GM18907 (cell line): ENCODE data around the gene PIK3CA.

ENCODE experiments used
- ATAC-seq: cut with Tn5 transposase; IDR thresholded peaks from one replicate; pipeline ENCODE4 v1.9.1; 2021; ENCODE audit warnings: mild to moderate bottlenecking, moderate library complexity; ENCODE audit not compliant: unreplicated experiment

PIK3CA gene

GRCh38 chr3:179156170-179156569 lies 8.0 kb downstream of the PIK3CA start:
- no peak for ATAC-seq

DNA sequence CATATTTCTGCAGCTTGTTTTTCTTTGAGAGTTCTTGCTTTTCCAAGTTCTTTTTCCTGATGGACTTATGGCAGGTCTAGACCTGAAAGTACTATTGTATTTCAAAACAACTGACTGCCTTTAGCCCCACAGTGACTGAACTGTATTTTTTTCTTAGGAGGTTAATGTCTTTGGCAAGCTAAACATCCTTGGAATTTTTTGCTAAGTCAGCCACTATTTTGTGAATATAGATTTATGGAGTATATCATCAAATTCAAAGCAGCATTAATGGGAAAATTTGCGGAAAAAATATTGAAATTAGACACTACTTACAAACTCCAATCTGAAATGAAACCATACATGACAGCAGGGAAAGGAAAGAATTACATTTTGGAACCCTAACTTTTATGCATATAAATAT lies 8.6 kb downstream of the PIK3CA start:
- no peak for ATAC-seq

DNA sequence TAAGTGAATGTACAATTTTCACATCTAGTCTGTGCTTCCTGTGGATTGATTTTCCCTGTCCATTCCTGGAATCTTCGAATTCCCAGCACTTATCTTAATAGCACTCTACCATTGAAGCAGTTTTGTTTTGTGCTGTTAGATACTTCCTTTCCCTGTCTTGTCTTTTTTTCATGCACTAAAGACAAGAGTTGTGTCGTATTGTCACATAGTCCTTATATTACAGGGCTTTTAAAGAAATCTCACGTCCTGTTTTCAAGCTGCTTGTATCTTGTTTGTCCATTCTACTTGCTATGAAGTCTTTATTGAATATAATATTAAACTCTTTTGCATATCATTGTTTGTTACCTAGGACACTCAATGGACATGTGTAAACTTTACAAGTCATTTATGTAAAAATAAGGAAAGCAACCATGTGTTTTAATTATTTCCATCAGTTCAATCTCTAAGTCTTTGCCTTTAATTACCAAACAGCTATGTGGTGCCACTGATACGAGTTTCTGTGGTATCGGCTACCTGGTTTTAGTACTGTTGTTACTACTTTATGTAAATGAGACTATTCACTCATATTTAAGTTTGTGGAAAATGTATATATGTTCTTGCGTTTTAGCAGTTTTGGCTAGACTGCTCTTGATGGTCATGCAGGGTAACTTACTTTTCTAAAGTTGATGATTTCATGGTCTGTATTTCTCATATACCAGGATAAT lies 10.3 kb downstream of the PIK3CA start:
- ATAC-seq = peak; percentile 87

GRCh38 chr3:179163503-179163902 lies 15.3 kb downstream of the PIK3CA start:
- ATAC-seq = no peak

- ATAC-seq = no peak
Measured at GRCh38 chr3:179164857-179165256, 16.7 kb downstream of the PIK3CA start.

- ATAC-seq = peak; percentile 61
Measured at GRCh38 chr3:179166561-179167201, 18.5 kb downstream of the PIK3CA start.

- no peak for ATAC-seq
Measured at GRCh38 chr3:179168918-179169317, 20.8 kb downstream of the PIK3CA start.

DNA sequence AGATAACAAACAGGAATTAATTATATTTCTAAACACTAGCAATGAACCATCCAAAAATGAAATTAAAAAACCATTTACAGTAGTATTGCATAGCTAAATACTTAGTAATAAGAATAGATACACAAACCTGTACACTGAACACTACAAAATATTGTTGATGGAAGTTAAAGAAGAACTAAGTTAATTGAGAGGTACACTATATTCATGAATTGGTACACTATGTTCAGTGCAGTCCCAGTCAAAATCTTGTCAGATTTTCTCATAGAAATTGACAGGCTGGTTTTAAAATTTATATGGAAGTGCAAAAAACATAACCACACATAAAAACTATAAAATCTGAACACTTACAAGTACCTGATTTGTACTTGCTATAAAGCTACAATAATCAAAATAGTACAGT lies 24.4 kb downstream of the PIK3CA start:
- no peak for ATAC-seq

DNA sequence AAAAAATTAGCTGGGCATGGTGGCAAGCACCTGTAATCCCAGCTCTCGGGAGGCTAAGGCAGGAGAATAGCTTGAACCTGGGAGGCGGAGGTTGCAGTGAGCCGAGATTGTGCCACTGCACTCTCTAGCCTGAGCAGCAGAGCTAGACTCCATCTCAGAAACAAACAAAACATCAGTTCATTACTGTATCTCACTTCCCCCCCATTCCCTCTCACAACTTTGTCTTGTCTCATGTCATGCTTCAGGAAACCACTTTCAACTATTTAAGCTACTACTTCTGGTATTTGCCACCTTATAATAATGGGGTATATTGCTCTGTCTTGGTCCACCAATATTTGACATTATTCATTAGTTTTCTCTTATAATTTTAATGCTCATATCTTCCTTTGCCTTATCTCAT lies 26.2 kb downstream of the PIK3CA start:
- ATAC-seq = peak; percentile 70

- ATAC-seq = peak; percentile 60
Measured at GRCh38 chr3:179174898-179175297, 26.7 kb downstream of the PIK3CA start.

DNA sequence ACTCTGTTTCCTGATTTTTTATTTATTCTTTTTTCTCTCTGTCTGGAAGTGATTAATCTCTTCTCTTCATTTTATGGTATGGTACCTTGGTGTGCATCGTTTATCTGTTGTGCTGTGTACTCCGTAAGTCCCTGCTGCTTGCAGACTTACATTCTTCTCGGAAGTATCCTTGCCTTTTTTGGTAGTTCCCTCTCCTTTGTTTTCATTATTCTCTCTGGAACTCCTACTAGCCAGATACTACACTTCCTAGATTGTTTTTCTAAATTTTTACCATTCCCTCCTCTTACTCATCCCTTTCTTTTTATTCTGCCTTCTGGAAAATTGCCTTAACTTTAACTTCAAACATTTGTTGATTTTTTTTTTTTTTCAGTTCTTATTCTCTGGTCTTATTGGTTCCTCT lies 27.2 kb downstream of the PIK3CA start:
- ATAC-seq = no peak

DNA sequence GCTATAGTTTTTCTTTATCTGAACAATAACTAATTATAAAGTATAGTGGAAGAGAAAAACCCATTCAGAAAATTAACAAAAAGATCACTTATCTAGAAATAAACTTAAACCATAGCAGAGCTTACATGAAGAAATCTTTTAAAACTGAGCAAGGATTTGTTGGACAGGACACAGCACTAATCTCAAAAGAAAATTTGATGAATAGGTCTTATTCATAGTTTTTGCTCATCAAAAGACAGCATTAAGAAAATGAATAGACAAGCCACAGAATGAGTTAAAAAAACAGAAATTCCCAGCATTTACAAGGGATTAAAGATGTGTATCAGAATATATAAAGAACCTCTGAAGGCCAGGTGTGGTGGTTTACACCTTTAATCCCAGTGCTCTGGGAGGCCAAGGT lies 29.5 kb downstream of the PIK3CA start:
- no peak for ATAC-seq

GRCh38 chr3:179179256-179179655 lies 31.1 kb downstream of the PIK3CA start:
- ATAC-seq = no peak

DNA sequence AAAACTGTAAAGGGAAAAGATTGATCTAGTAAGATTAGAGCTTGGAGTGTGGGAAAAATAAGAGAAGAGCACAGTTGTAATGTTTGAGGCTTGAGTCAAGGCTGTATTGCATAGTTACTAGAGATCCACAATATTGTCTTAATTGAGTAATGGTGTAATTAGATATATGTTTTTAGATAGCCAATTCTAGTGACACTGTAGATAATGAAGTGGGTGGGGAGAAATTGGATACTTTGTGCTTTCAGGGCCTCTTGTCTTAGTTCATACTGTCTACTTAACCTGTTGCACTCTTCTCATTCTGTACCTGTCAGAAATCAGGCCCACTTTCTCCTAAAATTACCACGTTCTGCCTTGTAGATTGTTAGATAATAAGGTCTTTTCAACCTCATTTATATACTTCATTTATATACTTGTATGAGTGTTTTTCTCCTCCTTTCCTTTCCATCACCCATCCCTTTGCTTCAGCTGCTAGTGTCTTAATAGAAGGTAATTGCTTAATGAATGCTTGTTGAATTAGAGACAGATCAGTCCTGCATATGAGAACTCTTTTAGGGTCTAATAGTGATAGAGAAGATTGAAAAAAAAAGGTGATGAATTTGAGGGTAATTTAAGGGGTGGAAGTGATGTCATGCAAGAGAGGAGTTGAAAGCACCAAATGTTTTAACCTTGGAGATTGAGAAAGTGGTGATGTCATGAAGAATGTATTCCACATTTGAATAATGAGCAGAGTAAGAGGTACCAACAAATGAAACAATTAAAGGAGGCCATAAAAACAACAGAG lies 32.0 kb downstream of the PIK3CA start:
- ATAC-seq = peak; percentile 45

- ATAC-seq = peak; percentile 60
Measured at GRCh38 chr3:179181021-179181472, 32.9 kb downstream of the PIK3CA start.

DNA sequence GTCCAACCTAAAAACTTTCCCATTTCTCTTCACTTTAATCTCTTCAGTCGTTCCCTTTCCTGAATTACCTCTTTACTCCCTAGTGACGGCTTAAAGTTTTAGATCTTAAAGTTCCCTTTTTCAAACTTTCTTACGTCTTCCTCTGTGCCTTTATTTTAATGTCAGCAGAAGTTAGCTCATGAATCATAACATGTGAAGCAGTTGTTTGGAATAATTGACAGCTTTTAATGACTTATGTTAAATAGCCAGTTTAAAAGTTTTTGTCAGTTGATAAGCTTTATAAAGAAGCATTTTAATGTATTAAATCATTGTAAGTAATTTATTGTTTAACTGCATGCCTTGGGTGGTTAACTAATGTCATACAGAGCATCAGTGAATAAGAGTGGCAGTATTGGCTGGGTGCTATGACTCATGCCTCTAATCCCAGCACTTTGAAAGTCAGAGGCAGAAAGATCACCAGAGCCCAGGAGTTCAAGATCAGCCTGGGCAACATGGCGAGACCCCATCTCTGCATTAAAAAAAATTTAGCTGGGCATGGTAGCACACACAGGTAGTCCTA lies 33.9 kb downstream of the PIK3CA start:
- ATAC-seq = peak; percentile 54

GRCh38 chr3:179182902-179183301 lies 34.7 kb downstream of the PIK3CA start:
- ATAC-seq = no peak

- no peak for ATAC-seq
Measured at GRCh38 chr3:179184826-179185225, 36.7 kb downstream of the PIK3CA start.

GRCh38 chr3:179186426-179186825 lies 38.3 kb downstream of the PIK3CA start:
- ATAC-seq = no peak

GRCh38 chr3:179189759-179190158 lies 41.6 kb downstream of the PIK3CA start:
- no peak for ATAC-seq

DNA sequence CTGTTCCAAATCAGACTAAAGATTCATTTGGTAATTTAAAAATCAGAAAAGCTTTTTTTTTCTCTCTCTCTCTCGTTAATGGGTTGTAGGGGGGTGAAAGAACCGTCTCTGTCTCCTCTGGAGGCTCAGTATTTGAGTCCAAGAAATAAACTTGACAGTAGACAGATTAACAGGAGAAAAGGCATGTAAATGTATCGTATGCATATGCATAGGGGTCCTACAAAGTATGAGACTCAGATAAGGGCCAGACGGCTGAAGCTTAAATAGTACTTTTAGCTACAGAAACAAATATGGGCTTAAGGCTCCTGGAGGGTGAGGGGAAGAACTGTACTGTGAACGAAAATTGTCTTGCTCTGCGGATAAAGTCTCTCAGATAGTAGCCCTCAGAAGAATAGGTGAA lies 42.4 kb downstream of the PIK3CA start:
- no peak for ATAC-seq

- ATAC-seq = no peak
Measured at GRCh38 chr3:179192542-179192941, 44.4 kb downstream of the PIK3CA start.
